Stimulated activated CD8-positive, alpha-beta memory T cell treated with anti-CD3 and anti-CD28 coated beads, Interleukin-7, amount 100 ng/mL, for 1 hour (primary cell): ENCODE results near the gene SMARCA2.

Source experiments
- DNase-seq, 2 donors: peaks; one replicate each; pipeline ENCODE4 v3.0.0-alpha.2; 2020; ENCODE audit warnings: low read depth in 2 of 2

SMARCA2 gene

DNA sequence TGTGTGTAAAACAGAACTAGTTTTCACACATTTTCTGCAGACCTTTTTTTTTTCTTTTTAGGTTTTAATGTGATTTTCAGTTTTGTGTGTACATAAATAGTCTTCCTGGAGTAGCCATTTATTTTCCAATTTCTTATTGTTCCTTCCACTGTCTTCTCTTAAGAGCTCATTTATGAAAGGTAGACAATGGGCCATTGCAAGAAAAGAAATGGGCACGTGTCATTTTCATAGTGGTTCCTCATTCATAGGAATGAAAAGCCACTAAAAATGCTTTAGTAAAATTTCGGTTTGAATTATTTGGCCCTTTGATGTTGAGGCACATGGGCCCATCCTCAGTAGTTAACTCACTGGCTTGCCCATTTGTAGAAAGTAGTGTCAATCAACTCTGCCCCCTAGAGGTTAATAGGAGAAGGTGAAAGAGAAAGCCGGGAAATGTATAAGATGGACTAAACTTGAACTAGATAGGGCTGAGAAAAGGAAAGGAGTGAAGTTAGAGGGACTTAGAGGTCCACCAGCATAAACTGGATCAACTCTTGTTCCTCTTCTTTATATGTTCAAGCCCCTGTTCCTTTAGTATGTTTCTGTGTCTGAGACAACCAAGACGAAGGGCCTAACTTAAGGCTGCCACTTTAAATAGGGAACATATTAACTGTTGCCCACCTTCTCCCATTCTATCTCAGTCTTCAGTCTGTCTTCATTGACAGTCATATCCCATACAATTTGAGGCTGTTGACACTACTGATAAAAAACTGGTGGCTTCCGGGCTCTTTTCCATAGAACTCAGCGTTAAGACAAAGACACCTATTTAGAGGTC lies 72.6 kb downstream of the SMARCA2 start:
- no peak for DNase-seq

DNA sequence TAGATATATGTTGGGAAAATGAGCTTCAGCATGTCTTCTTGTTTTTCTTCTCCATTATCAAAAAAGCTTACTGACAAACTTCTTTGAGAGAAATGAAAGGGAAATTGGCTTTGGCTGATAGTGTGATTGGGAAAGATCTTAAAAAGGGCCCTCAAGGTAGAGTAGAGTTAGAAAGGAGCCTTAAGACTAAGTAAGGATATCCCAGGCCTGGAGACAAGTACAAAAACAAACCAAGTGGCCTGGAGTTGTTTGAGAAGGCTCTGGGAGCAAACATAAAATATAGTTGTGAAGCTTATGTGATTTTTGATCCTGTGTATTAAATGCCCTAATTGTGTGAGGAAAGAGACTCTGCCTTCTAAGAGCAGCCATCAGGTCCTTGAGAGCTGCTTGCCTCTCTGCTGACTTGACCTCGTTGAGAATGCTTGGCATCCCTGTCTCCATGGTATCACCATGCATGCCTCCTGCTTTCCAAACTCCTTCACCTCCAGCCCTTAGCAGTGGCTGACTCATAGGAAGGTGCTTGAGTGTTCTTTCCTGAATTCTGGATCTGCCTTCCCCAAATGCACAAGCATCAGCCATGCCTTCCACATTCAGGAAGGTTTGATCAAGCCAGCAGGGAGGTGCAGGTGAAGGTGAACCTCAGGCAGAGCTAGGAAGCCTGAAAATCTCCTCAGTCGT lies 78.9 kb downstream of the SMARCA2 start:
- no peak for DNase-seq

DNA sequence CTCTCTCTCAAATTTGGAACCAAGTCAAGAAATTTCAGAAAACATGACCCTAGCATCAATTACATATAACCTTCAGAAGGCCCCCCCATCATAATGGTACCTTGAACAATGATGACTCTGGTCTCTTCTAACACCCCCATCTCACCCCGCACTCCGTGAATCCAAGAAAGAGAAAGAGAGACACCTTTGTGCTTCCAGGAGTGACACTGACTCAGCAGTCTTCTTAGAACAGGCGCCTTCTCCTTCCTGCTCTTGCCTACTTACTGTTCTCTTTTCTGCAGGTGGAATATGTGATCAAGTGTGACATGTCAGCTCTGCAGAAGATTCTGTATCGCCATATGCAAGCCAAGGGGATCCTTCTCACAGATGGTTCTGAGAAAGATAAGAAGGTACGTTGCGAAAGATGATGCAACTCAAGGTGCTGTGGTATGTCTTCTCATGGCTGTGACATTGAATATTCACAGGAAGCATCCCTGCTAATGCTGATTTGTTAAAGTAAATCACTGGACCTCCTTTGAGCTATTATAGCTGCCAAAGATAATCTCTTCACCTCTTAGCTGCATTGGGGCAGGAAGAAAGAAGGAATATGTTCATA lies 81.3 kb downstream of the SMARCA2 start:
- no peak for DNase-seq

DNA sequence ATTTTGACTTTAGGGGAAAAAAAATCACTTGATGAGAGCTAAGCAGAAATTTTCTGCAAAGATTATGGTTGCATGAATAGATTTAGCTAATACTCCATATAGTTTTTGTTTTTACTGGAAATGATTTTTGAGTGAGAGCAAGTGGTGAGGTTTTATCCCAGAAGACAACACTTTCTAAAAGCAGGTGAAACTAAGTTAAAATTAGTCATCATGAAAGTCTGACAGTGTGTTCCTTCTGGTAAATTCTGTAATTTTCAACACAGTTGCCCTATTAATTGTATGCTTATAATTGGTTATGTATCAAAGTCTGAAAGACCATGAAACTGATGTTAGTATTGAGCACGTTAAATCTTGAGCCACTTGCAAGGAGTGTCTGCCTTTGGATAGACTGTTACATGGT lies 91.5 kb downstream of the SMARCA2 start:
- no peak for DNase-seq

- no peak for DNase-seq
These were observed 92.8 kb downstream of the SMARCA2 start for GRCh38 chr9:2107906-2108451.

DNA sequence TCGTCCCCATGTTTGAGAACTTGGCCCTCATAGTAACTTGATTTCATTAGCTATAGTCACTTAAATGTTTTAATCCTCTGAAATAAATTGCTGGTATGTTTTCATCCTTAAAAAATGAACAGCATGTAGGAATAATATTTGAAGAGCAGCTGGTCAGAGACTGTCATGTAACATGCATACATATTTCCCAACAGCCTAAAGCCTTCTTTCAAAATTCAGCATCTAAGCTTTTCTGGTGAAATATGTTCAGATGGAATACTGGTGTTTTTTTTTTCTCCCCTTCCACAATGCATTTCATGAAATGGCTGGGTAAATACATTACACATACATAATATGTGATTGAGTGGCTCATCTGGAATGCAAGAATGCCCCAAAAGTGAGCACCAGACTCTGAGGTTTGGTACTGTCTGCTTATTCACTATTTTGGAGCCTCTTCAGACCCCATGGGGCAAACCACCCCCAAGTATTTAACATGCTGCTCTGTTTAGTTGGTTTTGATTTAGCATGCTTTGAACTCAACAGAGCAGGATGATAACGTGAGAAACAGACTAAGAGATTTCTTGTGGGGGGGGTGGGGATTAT lies 94.0 kb downstream of the SMARCA2 start:
- DNase-seq = no peak

DNA sequence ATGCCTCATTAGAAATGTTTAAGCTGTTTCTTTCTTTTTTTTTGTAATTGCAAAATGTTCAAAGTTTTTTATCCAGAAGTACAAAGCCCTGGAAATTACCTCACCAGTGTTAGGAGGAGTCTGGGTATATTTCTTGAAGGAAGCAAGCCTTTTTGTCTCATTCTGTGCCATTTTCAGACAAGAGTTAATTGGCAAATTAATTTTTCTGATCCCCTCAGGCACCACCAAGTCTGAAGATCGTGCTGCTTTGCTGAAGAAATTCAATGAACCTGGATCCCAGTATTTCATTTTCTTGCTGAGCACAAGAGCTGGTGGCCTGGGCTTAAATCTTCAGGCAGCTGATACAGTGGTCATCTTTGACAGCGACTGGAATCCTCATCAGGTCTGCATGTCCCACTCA lies 94.9 kb downstream of the SMARCA2 start:
- DNase-seq = no peak

DNA sequence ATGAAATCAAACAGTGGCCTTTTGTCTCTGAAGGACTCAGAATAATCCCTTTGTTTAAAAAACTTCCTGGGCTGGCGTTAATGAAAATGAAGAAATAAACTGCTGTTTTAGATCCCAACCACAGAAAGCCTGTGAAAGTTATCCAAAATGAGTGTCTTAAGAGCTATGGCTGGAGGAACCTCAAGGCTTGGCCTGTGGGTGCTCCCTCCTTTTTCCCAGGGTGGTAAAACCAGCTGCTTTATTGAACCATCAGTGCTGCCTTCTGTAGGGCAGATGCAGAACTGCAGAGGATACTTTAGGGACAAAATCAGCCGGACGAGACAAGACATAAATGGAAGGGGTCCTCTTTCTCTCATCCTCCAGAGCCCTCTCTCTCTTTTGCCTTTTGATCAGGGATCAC lies 100.9 kb downstream of the SMARCA2 start:
- no peak for DNase-seq

- DNase-seq = no peak
These were observed 102.4 kb downstream of the SMARCA2 start for GRCh38 chr9:2117527-2117926.

DNA sequence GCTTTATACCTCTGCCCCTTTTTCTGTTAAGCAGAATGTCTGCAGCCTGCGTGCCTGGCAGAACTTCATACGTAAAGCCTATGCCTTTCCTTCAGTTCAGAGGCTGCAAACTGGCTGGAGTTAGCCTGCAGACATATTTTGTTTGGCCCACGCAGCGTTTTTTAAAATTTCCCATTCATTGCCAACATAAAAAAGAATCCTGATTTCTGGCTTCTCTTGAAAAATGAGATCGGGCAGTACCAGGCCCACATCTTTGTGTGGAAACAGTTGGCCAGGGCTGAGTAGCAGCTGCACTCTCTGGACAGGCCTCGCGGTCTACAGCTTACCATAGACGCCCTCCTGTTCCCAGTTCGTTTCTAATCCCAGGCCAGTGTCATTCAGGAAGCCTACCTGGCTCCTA lies 104.4 kb downstream of the SMARCA2 start:
- no peak for DNase-seq

GRCh38 chr9:2120926-2121689 lies 106.0 kb downstream of the SMARCA2 start:
- DNase-seq = no peak

DNA sequence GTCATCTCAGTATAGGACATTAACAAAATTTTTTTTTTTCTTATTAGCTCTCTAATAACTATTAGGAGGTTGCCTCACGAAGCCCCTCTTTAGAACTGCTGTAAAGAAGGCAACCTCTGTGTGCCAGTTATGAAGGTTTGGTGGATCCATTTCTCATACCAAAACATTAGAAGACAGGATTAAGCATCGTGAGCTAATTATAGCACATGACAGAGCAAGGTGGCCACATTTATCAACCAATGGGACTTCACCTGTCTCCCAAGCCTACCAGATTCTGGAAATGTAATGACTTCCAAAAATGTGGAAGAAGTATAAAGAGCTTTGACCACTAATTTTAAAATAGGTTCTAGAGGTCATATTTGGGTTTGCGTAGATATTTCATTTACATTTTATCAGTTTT lies 107.2 kb downstream of the SMARCA2 start:
- DNase-seq = no peak

DNA sequence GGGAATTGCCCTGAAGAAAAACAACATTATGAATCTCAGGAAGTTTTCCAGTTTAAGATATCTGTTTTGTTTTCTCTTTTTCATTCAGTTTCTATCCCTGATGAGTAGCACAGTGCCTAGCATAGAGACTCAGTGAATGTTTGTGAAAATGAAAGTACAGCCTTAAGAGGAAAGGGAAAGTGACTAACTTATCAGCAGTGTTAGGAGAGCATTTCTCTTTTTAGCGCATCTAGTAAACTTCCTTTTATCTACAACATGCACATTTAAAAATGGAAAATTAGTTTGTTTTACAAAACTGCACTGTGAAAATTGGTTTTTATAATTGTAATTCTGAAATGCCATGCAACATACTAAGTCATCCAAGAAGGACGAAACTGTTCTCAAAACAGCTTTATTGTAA lies 110.8 kb downstream of the SMARCA2 start:
- no peak for DNase-seq

- DNase-seq = no peak
These were observed 111.2 kb downstream of the SMARCA2 start for GRCh38 chr9:2126331-2126803.

GRCh38 chr9:2127486-2127885 lies 112.3 kb downstream of the SMARCA2 start:
- no peak for DNase-seq

DNA sequence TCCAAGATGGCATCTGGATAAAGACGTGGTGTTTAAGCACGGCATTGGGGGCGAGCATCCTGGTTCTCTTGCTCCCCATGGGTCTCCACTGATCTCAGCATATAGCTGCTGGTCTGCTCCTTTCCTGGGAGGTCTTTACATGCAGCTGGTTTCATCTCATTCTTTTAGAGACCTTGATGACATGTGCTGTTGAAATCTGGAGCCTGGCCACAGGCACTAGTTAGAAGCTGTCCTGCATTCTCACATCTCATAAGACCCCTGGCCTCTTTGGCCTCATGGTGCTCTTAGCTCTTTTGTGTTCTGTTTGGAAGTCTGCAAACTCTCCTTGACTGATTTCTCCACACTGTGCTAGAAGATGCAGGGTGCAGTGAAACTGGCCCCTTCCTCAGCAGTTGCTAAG lies 113.0 kb downstream of the SMARCA2 start:
- no peak for DNase-seq

GRCh38 chr9:2128618-2129017 lies 113.5 kb downstream of the SMARCA2 start:
- DNase-seq = no peak

DNA sequence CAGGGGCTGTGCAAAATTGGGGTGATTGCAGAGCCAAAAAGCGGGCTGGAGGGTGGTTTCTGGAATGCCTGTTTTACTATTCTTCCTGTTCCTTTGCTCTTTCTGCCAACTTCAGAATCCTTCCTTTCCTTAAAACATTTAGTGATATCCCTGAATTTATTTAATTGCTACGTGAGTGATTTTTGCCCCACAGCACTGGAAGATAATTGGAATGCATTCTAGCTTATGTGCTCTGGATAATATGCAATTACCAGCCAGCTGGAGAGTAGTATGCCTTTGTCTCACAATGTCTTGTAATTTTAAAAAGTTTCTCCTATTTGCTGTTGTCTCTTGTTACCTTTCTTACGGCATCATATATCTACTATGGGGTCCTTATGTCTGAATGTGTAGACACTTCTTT lies 115.8 kb downstream of the SMARCA2 start:
- no peak for DNase-seq

DNA sequence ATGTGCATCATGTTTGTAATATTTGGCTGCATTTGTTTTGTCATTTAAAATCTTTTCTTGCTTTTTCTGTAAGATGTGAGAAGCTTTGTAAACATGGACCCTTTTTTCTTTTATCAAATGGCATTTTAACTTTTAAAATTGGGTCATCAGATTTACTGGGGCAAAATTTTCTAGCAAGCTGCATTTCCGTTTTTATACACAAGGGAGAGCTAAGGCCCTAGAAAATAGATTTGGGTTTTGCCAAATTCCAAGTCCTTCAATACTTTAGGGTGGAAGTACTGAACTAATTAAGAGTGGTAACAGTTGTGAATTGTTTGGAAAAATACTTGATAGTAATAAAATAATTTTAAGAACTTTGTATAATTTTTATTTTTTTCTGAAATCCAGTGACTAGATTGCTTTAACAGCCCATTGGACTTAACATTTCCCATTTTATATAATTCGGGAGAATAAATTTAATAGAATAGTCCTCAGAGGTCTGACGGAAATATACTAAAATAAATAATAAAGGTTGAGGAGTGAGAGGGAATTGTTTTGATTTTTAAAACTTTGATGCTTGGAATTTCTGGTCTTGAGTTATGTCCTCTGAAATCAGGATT lies 117.4 kb downstream of the SMARCA2 start:
- no peak for DNase-seq

DNA sequence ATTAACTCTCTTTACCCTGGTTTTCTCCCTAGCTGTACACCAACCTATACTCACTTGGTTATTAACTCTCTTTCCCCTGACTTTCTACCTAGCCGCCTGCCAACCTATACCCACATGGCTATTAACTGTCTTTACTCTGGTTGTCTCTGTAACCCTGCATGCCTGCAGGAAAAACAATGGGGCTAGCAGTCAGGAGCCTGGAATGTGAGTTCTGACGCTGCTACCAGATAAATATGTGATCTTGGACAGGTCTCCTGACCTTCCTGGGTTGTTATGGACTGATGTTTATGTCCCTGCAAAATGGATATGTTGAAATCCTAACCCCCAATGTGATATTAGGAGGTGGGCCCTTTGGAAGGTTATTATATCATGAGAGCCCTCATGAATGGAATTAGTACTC lies 119.2 kb downstream of the SMARCA2 start:
- no peak for DNase-seq

- no peak for DNase-seq
These were observed 123.5 kb downstream of the SMARCA2 start for GRCh38 chr9:2138646-2139045.
